ENCODE results near the gene TUBGCP3. TPM values are rescaled to one million over a fixed set of nuclear protein-coding genes. Genes with fewer than 3 reads are reported as not detected.

TUBGCP3 gene
- total RNA-seq, 1 donor, result 17.0 TPM

GRCh38 chr13:112466132-112467058 lies 121.6 kb downstream of the TUBGCP3 start:
- Histone ChIP-seq H4K20me1 (ENCODE audit: insufficient read depth, low read length) (no peaks in the 10 kb centered on the region), H3K9me3 (ENCODE audit: low read depth, low read length) (no peaks in the 10 kb centered on the region), H3K4me3 (ENCODE audit: insufficient read depth, low read length) (no peak overlapping the region), H3K79me2 (ENCODE audit: insufficient read depth, low read length) (no peaks in the 10 kb centered on the region), H3K27ac (ENCODE audit: low read depth, low read length) (no peak overlapping the region), H3K27me3 (ENCODE audit: insufficient read depth, low read length) (no peaks in the 10 kb centered on the region), H2AFZ (ENCODE audit: low read length) (no peak overlapping the region), H3K36me3 (ENCODE audit: insufficient read depth, low read length) (no peaks in the 10 kb centered on the region), H3K4me1 (ENCODE audit: insufficient read depth, low read length) (no peaks in the 10 kb centered on the region), H3K4me2 (ENCODE audit: insufficient read depth, low read length) (no peak overlapping the region)
- DNase-seq (ENCODE audit: insufficient read length, low spot score, missing footprints), result no peak
- no peak for TF ChIP-seq CTCF (IDR thresholded peaks at IDR 0.05; ENCODE audit: extremely low read depth, low read depth, low read length)

DNA sequence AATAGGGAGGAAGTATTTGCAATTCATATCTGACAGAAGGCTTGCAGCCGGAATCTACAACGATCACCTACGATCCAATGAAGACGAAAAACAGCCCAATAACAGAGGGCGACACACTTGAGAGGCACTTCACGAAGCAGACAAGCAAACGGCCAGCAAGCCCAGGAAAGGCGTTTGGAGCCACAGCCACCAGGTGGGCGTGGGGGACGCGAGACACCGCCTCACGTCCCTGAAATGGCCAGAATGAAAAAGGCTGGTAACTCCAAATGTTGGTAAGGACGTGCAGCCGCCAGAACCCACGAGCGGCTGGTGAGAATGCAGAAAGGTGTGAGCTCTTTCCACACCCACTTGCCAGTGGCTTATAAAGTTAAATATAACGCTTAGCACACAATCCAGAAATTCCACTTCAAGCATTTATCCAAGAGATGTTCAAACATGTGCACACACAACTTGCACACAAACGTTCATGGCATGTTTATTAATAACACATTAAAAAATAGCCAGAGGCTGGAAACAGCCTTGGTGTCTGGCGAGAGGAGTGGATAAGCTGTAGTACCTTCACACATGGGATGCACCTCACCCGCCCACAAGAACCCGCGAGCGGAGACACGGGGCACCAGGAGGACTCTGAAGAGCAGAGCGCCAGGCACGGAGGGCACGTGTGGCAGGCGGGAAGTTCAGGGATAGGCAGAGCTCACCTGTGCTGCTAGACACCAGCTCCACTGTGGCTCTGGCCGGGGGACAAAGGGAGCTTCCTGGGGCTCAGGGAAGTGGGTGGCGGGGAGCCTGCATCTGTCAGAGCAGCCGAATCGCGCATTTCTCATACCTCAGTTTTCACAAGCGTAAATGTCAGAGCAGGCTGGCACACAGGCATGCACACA lies 122.5 kb downstream of the TUBGCP3 start:
- Histone ChIP-seq H2AFZ (ENCODE audit: low read length) (no peak overlapping the region), H3K36me3 (ENCODE audit: insufficient read depth, low read length) (no peaks in the 10 kb centered on the region), H3K4me1 (ENCODE audit: insufficient read depth, low read length) (no peaks in the 10 kb centered on the region), H3K9me3 (ENCODE audit: low read depth, low read length) (no peaks in the 10 kb centered on the region), H3K79me2 (ENCODE audit: insufficient read depth, low read length) (no peaks in the 10 kb centered on the region), H3K4me2 (ENCODE audit: insufficient read depth, low read length) (no peak overlapping the region), H3K27ac (ENCODE audit: low read depth, low read length) (no peak overlapping the region), H4K20me1 (ENCODE audit: insufficient read depth, low read length) (no peaks in the 10 kb centered on the region), H3K27me3 (ENCODE audit: insufficient read depth, low read length) (no peaks in the 10 kb centered on the region), H3K4me3 (ENCODE audit: insufficient read depth, low read length) (no peak overlapping the region)
- no peak for TF ChIP-seq CTCF (IDR thresholded peaks at IDR 0.05; ENCODE audit: extremely low read depth, low read depth, low read length)
- no peak for DNase-seq (ENCODE audit: insufficient read length, low spot score, missing footprints)

DNA sequence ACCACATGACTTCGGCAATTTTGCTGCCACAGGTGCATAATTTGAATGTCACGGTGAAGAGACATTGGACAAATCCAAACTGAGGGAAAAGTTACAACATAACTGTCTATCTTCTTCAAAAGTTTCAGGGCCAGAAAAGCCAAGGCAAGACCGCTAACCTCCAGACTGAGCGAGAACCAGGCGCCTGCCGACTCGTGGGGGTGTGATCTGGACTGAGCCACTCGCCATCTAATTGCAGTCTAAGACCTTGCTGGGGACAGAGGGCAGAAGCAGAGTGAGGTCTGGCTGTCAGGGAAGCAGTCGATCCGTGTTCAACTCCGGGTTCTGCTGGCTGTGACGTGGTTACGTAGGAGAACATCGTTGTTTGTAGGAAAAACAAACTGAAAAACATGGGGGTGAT lies 123.2 kb downstream of the TUBGCP3 start:
- DNase-seq (ENCODE audit: insufficient read length, low spot score, missing footprints), result no peak
- Histone ChIP-seq H3K4me3 (ENCODE audit: insufficient read depth, low read length) (no peak overlapping the region), H3K36me3 (ENCODE audit: insufficient read depth, low read length) (no peaks in the 10 kb centered on the region), H3K79me2 (ENCODE audit: insufficient read depth, low read length) (no peaks in the 10 kb centered on the region), H3K4me1 (ENCODE audit: insufficient read depth, low read length) (no peaks in the 10 kb centered on the region), H3K4me2 (ENCODE audit: insufficient read depth, low read length) (no peak overlapping the region), H3K27ac (ENCODE audit: low read depth, low read length) (no peak overlapping the region), H4K20me1 (ENCODE audit: insufficient read depth, low read length) (no peaks in the 10 kb centered on the region), H3K9me3 (ENCODE audit: low read depth, low read length) (no peaks in the 10 kb centered on the region), H2AFZ (ENCODE audit: low read length) (no peak overlapping the region), H3K27me3 (ENCODE audit: insufficient read depth, low read length) (no peaks in the 10 kb centered on the region)
- TF ChIP-seq CTCF (IDR thresholded peaks at IDR 0.05; ENCODE audit: extremely low read depth, low read depth, low read length), result no peak

- Histone ChIP-seq H3K27me3 (ENCODE audit: insufficient read depth, low read length) (no peaks in the 10 kb centered on the region), H3K27ac (ENCODE audit: low read depth, low read length) (no peak overlapping the region), H2AFZ (ENCODE audit: low read length) (no peak overlapping the region), H4K20me1 (ENCODE audit: insufficient read depth, low read length) (no peaks in the 10 kb centered on the region), H3K4me1 (ENCODE audit: insufficient read depth, low read length) (no peaks in the 10 kb centered on the region), H3K36me3 (ENCODE audit: insufficient read depth, low read length) (no peaks in the 10 kb centered on the region), H3K9me3 (ENCODE audit: low read depth, low read length) (no peaks in the 10 kb centered on the region), H3K79me2 (ENCODE audit: insufficient read depth, low read length) (no peaks in the 10 kb centered on the region), H3K4me3 (ENCODE audit: insufficient read depth, low read length) (no peak overlapping the region), H3K4me2 (ENCODE audit: insufficient read depth, low read length) (no peak overlapping the region)
- no peak for TF ChIP-seq CTCF (IDR thresholded peaks at IDR 0.05; ENCODE audit: extremely low read depth, low read depth, low read length)
- no peak for DNase-seq (ENCODE audit: insufficient read length, low spot score, missing footprints)
Measured at GRCh38 chr13:112462408-112462807, 125.5 kb downstream of the TUBGCP3 start.

Data from osteoblast (primary cell).